ENCODE data around the gene MRO.

Gene MRO

DNA sequence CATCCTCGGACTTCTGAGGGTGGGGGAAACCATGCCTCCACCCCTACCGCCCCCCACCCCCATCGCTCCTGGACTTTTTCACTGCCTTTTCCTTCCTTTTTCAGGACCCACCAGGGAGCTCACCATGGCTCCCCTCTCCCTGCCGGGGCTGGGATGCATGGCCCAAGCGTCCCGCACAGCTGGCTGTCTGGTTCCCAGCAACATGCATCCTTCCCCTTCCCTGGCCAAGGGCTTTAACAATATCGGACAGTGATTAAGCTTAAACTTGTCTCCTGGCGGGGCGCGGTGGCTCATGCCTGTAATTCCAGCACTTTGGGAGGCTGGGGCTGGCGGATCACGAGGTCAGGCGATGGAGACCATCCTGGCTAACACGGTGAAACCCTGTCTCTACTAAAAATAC, 44.1 kb downstream of the MRO start:
- no peak overlapping the region for H3K27ac ChIP-seq (ENCODE audit: low read depth, low read length, severe bottlenecking)
- no peaks in the 10 kb centered on the region for H3K36me3 ChIP-seq (ENCODE audit: control insufficient read depth, insufficient read depth, low read length)
- no peaks in the 10 kb centered on the region for H3K4me1 ChIP-seq (ENCODE audit: control insufficient read depth, insufficient read depth, low read length, poor library complexity, severe bottlenecking)
- H3K9me3 ChIP-seq (ENCODE audit: control insufficient read depth, low read length) = no peaks in the 10 kb centered on the region
- no peak overlapping the region for H3K4me3 ChIP-seq (ENCODE audit: extremely low read depth, insufficient read depth, low read length, poor library complexity, severe bottlenecking)
- WGBS, 2 experiments (ENCODE audit: insufficient coverage in 2 of 2) = 90 to 92% methylated on average over 14 of the region's 14 CpGs

DNA sequence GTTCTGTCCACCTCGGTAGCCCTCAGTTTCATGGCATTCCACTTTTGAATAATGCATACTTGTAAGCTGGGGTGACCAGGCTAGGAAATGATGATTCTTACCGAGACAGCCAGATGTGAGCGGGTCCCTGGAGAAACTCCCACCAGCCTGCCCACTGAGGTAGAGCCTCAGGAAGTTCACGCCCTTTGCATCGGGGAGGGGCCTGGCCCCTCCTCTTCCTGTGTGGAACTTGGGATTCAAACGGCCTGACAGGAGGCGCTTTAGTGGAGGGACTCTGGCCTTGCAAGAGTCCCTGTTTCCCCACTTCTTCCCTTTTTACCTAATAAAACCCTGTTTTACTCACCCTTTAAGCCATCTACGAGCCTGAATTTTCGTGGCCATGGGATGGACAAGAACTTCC, 44.6 kb downstream of the MRO start:
- 90 to 97% methylated on average over 6 to 9 of the region's 9 CpGs for WGBS, 2 experiments (ENCODE audit: insufficient coverage in 2 of 2)
- no peaks in the 10 kb centered on the region for H3K36me3 ChIP-seq (ENCODE audit: control insufficient read depth, insufficient read depth, low read length)
- no peaks in the 10 kb centered on the region for H3K9me3 ChIP-seq (ENCODE audit: control insufficient read depth, low read length)
- H3K27ac ChIP-seq (ENCODE audit: low read depth, low read length, severe bottlenecking) = no peak overlapping the region
- no peaks in the 10 kb centered on the region for H3K4me1 ChIP-seq (ENCODE audit: control insufficient read depth, insufficient read depth, low read length, poor library complexity, severe bottlenecking)
- H3K4me3 ChIP-seq (ENCODE audit: extremely low read depth, insufficient read depth, low read length, poor library complexity, severe bottlenecking) = no peak overlapping the region

DNA sequence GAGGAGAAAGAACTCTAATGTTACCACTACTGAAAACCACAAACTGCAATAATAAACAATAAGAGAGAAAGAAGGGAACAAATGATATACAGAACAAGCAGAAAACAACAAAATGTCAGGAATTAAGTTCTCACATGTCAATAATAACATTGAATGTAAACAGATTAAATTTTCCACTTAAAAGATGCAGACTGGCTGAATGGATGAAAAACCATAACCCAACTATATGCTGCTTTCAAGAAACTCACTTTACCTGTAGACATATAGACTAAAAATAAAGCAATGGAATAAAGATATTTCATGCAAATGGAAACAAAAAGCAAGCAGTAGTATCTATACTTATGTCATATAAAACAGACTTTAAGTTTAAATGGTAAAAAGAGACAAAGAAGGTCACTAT, 50.4 kb downstream of the MRO start:
- no peak overlapping the region for H3K4me3 ChIP-seq (ENCODE audit: extremely low read depth, insufficient read depth, low read length, poor library complexity, severe bottlenecking)

DNA sequence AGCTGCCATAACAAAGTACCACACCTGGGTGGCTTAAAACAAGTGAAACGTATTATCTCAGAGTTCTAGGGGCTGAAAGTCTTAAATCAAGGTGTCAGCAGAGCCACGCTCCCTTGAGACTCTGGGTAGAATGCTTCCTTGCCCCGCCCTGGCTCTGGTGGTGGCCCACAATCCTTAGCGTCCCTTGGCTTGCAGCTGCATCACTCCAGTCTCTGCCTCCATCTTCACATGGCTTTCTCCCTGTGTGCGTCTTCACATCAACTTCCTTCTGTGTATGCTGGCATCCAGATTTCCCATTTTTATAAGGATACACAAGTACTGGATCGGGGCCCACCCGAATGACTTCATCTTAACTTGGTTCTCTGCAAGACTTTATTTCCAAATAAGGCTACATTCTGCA, 62.5 kb downstream of the MRO start:
- no peak overlapping the region for H3K4me3 ChIP-seq (ENCODE audit: extremely low read depth, insufficient read depth, low read length, poor library complexity, severe bottlenecking)
- H3K36me3 ChIP-seq (ENCODE audit: control insufficient read depth, insufficient read depth, low read length) = no peaks in the 10 kb centered on the region
- no peak overlapping the region for H3K27ac ChIP-seq (ENCODE audit: low read depth, low read length, severe bottlenecking)
- no peaks in the 10 kb centered on the region for H3K9me3 ChIP-seq (ENCODE audit: control insufficient read depth, low read length)
- WGBS, 2 experiments (ENCODE audit: insufficient coverage in 2 of 2) = 88 to 95% methylated on average over 4 to 5 of the region's 7 CpGs
- H3K4me1 ChIP-seq (ENCODE audit: control insufficient read depth, insufficient read depth, low read length, poor library complexity, severe bottlenecking) = no peaks in the 10 kb centered on the region

More for the DNA sequence above, 50.4 kb downstream of the MRO start:
- Histone ChIP-seq H3K36me3 (ENCODE audit: control insufficient read depth, insufficient read depth, low read length) (no peaks in the 10 kb centered on the region), H3K27ac (ENCODE audit: low read depth, low read length, severe bottlenecking) (no peak overlapping the region), H3K4me1 (ENCODE audit: control insufficient read depth, insufficient read depth, low read length, poor library complexity, severe bottlenecking) (no peaks in the 10 kb centered on the region), H3K9me3 (ENCODE audit: control insufficient read depth, low read length) (no peaks in the 10 kb centered on the region)

DNA sequence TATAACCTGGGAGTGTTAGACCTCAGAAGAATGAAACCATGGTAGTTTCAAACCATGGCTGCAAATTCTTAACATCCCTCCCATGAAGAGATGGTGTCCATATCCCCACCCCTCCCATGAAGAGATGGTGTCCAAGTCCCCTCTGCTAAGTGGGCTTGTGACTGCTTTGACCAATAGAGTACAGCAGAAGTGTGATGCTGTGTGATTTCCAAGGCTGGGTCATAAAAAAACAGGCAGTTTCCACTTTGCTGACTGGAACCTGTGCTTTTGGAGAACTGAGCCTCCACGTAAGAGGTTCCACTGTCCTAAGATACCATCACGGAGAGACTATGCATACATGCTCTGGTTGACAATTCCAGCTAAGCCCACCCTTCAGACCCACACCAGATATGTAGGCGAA, 65.5 kb downstream of the MRO start:
- no peaks in the 10 kb centered on the region for H3K4me1 ChIP-seq (ENCODE audit: control insufficient read depth, insufficient read depth, low read length, poor library complexity, severe bottlenecking)
- no peaks in the 10 kb centered on the region for H3K36me3 ChIP-seq (ENCODE audit: control insufficient read depth, insufficient read depth, low read length)
- H3K27ac ChIP-seq (ENCODE audit: low read depth, low read length, severe bottlenecking) = no peak overlapping the region
- H3K9me3 ChIP-seq (ENCODE audit: control insufficient read depth, low read length) = no peaks in the 10 kb centered on the region
- H3K4me3 ChIP-seq (ENCODE audit: extremely low read depth, insufficient read depth, low read length, poor library complexity, severe bottlenecking) = no peak overlapping the region
- 89 to 94% methylated on average over 3 of the region's 3 CpGs for WGBS, 2 experiments (ENCODE audit: insufficient coverage in 2 of 2)

DNA sequence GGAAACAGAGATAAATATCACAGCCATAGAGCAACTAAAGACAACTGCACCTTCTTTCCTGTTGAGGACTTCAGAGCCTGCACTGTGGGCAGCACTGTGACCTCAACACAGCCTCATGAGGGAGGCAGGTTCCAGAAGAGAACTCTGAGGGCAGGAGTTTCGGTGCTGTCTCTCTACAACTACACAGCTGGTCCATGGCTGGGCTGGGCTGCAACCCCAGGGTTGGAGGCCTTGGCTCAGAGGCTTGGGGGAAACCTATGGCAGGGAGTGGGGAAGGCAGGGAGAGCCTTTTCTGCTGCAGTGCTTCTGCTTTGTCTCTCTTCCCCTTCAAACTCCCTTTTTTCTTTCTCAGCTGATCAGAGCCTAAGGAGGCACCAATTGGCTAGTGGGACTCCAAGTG, 66.5 kb downstream of the MRO start:
- no peaks in the 10 kb centered on the region for H3K36me3 ChIP-seq (ENCODE audit: control insufficient read depth, insufficient read depth, low read length)
- 80 to 88% methylated on average over 1 of the region's 1 CpG for WGBS, 2 experiments (ENCODE audit: insufficient coverage in 2 of 2)
- H3K4me3 ChIP-seq (ENCODE audit: extremely low read depth, insufficient read depth, low read length, poor library complexity, severe bottlenecking) = no peak overlapping the region
- H3K4me1 ChIP-seq (ENCODE audit: control insufficient read depth, insufficient read depth, low read length, poor library complexity, severe bottlenecking) = peaks cover 8% of the 10 kb centered on the region
- no peaks in the 10 kb centered on the region for H3K9me3 ChIP-seq (ENCODE audit: control insufficient read depth, low read length)
- no peak overlapping the region for H3K27ac ChIP-seq (ENCODE audit: low read depth, low read length, severe bottlenecking)

DNA sequence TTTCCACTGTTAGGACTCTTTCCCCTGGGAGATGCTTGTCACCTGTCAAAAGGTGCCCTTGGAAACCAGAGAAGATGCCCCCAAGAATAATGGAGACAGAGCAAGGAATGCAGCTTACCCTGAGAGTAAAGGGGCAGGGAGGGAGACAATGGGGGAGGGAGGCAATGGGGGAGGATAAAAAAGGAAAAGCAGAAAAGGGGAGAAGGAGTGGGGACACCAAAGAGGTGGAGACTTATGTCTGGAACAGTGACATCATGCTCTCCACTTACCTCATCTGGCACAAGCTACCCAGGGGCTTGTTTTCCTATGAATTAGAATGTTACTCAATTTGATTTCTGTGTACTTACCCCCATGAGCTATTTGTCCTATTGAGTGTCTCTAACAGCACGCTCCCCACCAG, 67.9 kb downstream of the MRO start:
- no CpG with 5 or more reads among the region's 1 CpG for WGBS, 2 experiments (ENCODE audit: insufficient coverage in 2 of 2)
- Histone ChIP-seq H3K9me3 (ENCODE audit: control insufficient read depth, low read length) (no peaks in the 10 kb centered on the region), H3K4me3 (ENCODE audit: extremely low read depth, insufficient read depth, low read length, poor library complexity, severe bottlenecking) (no peak overlapping the region), H3K36me3 (ENCODE audit: control insufficient read depth, insufficient read depth, low read length) (no peaks in the 10 kb centered on the region), H3K27ac (ENCODE audit: low read depth, low read length, severe bottlenecking) (no peak overlapping the region), H3K4me1 (ENCODE audit: control insufficient read depth, insufficient read depth, low read length, poor library complexity, severe bottlenecking) (peaks cover 9% of the 10 kb centered on the region)

DNA sequence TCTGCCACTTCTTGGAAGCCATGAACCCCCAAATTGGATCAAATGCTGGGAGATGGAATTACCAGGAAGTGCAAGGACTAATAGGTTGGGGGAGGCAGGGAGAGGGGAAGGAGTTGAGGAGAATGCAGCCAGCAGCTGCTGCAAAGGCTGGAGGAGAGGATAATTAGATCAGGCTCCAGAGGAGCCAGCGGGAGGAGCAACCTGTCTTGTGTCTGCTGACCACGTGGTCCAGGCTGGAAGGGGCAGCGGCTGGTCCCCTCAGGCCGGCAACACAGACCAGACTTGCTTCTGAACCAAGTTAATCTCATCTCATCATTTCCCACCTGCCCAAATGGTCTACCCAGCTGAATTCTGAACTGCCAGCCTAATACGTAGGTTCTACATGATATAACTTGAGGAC, 68.3 kb downstream of the MRO start:
- no peak overlapping the region for H3K4me3 ChIP-seq (ENCODE audit: extremely low read depth, insufficient read depth, low read length, poor library complexity, severe bottlenecking)
- peaks cover 9% of the 10 kb centered on the region for H3K4me1 ChIP-seq (ENCODE audit: control insufficient read depth, insufficient read depth, low read length, poor library complexity, severe bottlenecking)
- no peaks in the 10 kb centered on the region for H3K9me3 ChIP-seq (ENCODE audit: control insufficient read depth, low read length)
- no peak overlapping the region for H3K27ac ChIP-seq (ENCODE audit: low read depth, low read length, severe bottlenecking)
- no peaks in the 10 kb centered on the region for H3K36me3 ChIP-seq (ENCODE audit: control insufficient read depth, insufficient read depth, low read length)
- 50% methylated on average over 4 of the region's 5 CpGs; no CpG with 5 or more reads in 1 of the 2 experiments for WGBS, 2 experiments (ENCODE audit: insufficient coverage in 2 of 2)

DNA sequence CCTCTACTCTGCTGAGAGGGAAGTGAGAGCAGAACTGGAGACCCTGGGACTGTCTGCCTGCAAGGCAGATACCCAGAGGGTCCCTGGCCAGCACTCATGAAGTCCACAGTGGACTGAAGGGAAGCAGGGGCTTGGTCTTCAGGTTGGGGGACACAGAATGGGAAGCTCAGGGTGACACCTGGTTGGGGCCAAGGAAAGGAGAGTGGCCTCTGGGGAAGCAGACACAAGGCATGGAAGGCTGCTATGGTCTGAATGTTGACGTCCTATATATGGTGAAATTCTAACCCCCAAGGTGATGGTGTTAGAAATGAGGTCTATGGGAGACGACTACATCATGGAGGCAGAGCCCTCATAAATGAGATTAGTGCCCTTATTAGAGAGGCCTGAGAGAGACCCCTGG, 69.3 kb downstream of the MRO start:
- WGBS, 2 experiments (ENCODE audit: insufficient coverage in 2 of 2) = 100% methylated on average over 1 of the region's 2 CpGs
- Histone ChIP-seq H3K4me1 (ENCODE audit: control insufficient read depth, insufficient read depth, low read length, poor library complexity, severe bottlenecking) (peaks cover 9% of the 10 kb centered on the region), H3K27ac (ENCODE audit: low read depth, low read length, severe bottlenecking) (no peak overlapping the region), H3K36me3 (ENCODE audit: control insufficient read depth, insufficient read depth, low read length) (no peaks in the 10 kb centered on the region), H3K4me3 (ENCODE audit: extremely low read depth, insufficient read depth, low read length, poor library complexity, severe bottlenecking) (no peak overlapping the region), H3K9me3 (ENCODE audit: control insufficient read depth, low read length) (no peaks in the 10 kb centered on the region)

DNA sequence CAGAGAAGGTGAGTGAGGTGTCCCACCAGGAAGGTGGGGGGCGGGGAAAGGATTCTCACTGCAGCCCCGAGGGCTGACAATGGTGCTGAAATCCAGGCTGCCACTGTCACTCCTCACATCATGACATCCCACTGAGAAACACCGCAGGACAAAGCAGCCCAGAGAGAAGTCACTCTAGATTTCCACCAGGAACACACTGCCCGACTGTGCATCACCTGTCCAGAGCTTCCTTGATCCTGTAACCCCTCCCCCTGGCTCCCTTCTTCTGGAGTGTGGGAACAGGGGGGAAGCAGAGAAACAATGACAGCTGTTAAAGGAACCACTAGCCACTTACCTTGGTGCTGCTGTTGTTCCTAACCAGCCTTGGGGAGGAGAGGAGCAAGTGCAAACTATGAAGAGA, 69.9 kb downstream of the MRO start:
- Histone ChIP-seq H3K4me3 (ENCODE audit: extremely low read depth, insufficient read depth, low read length, poor library complexity, severe bottlenecking) (no peak overlapping the region), H3K4me1 (ENCODE audit: control insufficient read depth, insufficient read depth, low read length, poor library complexity, severe bottlenecking) (peaks cover 9% of the 10 kb centered on the region), H3K36me3 (ENCODE audit: control insufficient read depth, insufficient read depth, low read length) (no peaks in the 10 kb centered on the region), H3K9me3 (ENCODE audit: control insufficient read depth, low read length) (no peaks in the 10 kb centered on the region), H3K27ac (ENCODE audit: low read depth, low read length, severe bottlenecking) (no peak overlapping the region)
- 50 to 69% methylated on average over 2 of the region's 4 CpGs for WGBS, 2 experiments (ENCODE audit: insufficient coverage in 2 of 2)

DNA sequence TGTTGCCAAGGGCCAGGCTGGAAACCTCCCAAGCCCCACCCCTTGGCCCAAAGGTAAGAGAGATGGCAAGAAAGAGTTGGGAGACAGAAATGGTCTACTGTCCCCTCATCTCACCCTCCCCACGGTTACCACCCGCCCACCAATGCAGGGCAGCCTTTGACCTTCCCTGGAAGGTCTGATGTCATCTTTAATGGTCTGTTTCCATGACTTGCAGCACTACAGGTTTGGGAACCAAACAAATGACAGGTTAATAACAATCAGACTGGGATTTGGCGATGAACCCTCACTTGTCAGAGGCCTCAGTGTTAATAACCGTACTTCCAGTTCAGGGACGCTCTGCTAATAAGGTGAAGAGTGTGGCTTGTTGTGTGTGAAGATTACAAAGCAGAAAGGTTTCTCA, 70.4 kb downstream of the MRO start:
- H3K4me3 ChIP-seq (ENCODE audit: extremely low read depth, insufficient read depth, low read length, poor library complexity, severe bottlenecking) = no peak overlapping the region
- H3K4me1 ChIP-seq (ENCODE audit: control insufficient read depth, insufficient read depth, low read length, poor library complexity, severe bottlenecking) = peaks cover 9% of the 10 kb centered on the region
- H3K9me3 ChIP-seq (ENCODE audit: control insufficient read depth, low read length) = no peaks in the 10 kb centered on the region
- H3K36me3 ChIP-seq (ENCODE audit: control insufficient read depth, insufficient read depth, low read length) = no peaks in the 10 kb centered on the region
- no peak overlapping the region for H3K27ac ChIP-seq (ENCODE audit: low read depth, low read length, severe bottlenecking)
- WGBS, 2 experiments (ENCODE audit: insufficient coverage in 2 of 2) = 89 to 100% methylated on average over 1 to 4 of the region's 5 CpGs
